Frontal cortex (tissue), 4 donors: ENCODE results near the gene ZFHX3. TPM values are rescaled to one million over a fixed set of nuclear protein-coding genes. Genes with fewer than 3 reads are reported as not detected.

Experiments
- DNase-seq, 2 donors: peaks; one replicate each; pipeline ENCODE4 v3.0.0; 2012; ENCODE audit warnings: low spot score in 2 of 2
- FAIRE-seq: peaks from 2 replicates; lab custom pipeline; 2012; peaks lifted over from hg19 to GRCh38; lab: Jason Lieb, UNC
- total RNA-seq: library from RNA; depleted of rRNA; stranded (reverse); fragments of >200 nt; gene quantifications from one replicate; pipeline ENCODE4 v1.2.3, GENCODE V29; 2014
- donor health status: control.
- donor health status: control.
- donor health status: control.

The ZFHX3 gene
- total RNA-seq, 1 donor from 2014 or later = 4.9 TPM

- DNase-seq = no peak
- FAIRE-seq = no peak
Observed at GRCh38 chr16:73057291-73058210, 9.6 kb upstream of the ZFHX3 start.

- DNase-seq = no peak
Observed at GRCh38 chr16:73056921-73057290, 9.0 kb upstream of the ZFHX3 start.

GRCh38 chr16:73056448-73056847, 8.5 kb upstream of the ZFHX3 start:
- FAIRE-seq (no peak), DNase-seq (no peak)

More at GRCh38 chr16:73056921-73057290, 9.0 kb upstream of the ZFHX3 start:
- no peak for FAIRE-seq

GRCh38 chr16:73054813-73055482, 7.0 kb upstream of the ZFHX3 start:
- FAIRE-seq = no peak
- no peak for DNase-seq

- FAIRE-seq (no peak), DNase-seq (no peak)
Observed at GRCh38 chr16:73054498-73054812, 6.5 kb upstream of the ZFHX3 start.

- no peak for FAIRE-seq
Observed at GRCh38 chr16:73054125-73054484, 6.2 kb upstream of the ZFHX3 start.

GRCh38 chr16:73053364-73054124, 5.6 kb upstream of the ZFHX3 start:
- FAIRE-seq (no peak), DNase-seq (no peak)

More at GRCh38 chr16:73054125-73054484, 6.2 kb upstream of the ZFHX3 start:
- DNase-seq = no peak

GRCh38 chr16:73053038-73053363, 5.1 kb upstream of the ZFHX3 start:
- DNase-seq (no peak), FAIRE-seq (no peak)

- DNase-seq = no peak
Observed at GRCh38 chr16:73052576-73052975, 4.6 kb upstream of the ZFHX3 start.

GRCh38 chr16:73051961-73052360, 4.0 kb upstream of the ZFHX3 start:
- no peak for FAIRE-seq
- DNase-seq = no peak

More at GRCh38 chr16:73052576-73052975, 4.6 kb upstream of the ZFHX3 start:
- FAIRE-seq = no peak

- FAIRE-seq = no peak
- no peak for DNase-seq
Observed at GRCh38 chr16:73051226-73051625, 3.3 kb upstream of the ZFHX3 start.

- FAIRE-seq = no peak
- no peak for DNase-seq
Observed at GRCh38 chr16:73050201-73051099, 2.5 kb upstream of the ZFHX3 start.

GRCh38 chr16:73049511-73049910, 1.6 kb upstream of the ZFHX3 start:
- DNase-seq = no peak
- FAIRE-seq = no peak

- FAIRE-seq (no peak), DNase-seq (no peak)
Observed at GRCh38 chr16:73049091-73049490, 1.2 kb upstream of the ZFHX3 start.

GRCh38 chr16:73048292-73049080, 558 bp upstream of the ZFHX3 start:
- no peak for FAIRE-seq
- no peak for DNase-seq

- no peak for FAIRE-seq
- DNase-seq = no peak
Observed at GRCh38 chr16:73047221-73047535, 750 bp downstream of the ZFHX3 start.

GRCh38 chr16:73046849-73047214, 1.1 kb downstream of the ZFHX3 start:
- FAIRE-seq (no peak), DNase-seq (no peak)

- DNase-seq = no peak
- no peak for FAIRE-seq
Observed at GRCh38 chr16:73046202-73046848, 1.6 kb downstream of the ZFHX3 start.
